ENCODE results near the gene JOSD2. TPM values are rescaled to one million over a fixed set of nuclear protein-coding genes. Genes with fewer than 3 reads are reported as not detected.
A peak's percentile ranks its signal among the peaks of the same experiment; 100 is the strongest.

JOSD2 gene
- total and polyA plus RNA-seq, 9 of the 15 experiments (the other 6 are each of a cell fraction or from before 2014, with no cell fraction given): 0.06 to 14.4 (median 3.1) TPM

GRCh38 chr19:50512999-50513745 is 2.2 kb upstream of the JOSD2 start:
- no peak for ATAC-seq
- no peaks in the 10 kb centered on the region; the same call in 2 of the 3 replicates for H3K79me2 ChIP-seq (ENCODE audit: control insufficient read depth, insufficient read depth, low read length)
- no peak overlapping the region for H3K27ac ChIP-seq (ENCODE audit: extremely low read depth, low read depth, low read length)
- ChIA-PET CTCF (ENCODE audit: low intra/inter-chr PET ratio) (no interaction called here), POLR2A (interaction anchor here (1.0 kb wide), 1 partner anchor 180 kb away, joined by 3 read pairs; no protein-coding TSS in a partner anchor)
- 0 out of 2 replicates have a peak, but pooled peaks have one; percentile 13 for TF ChIP-seq HBP1 (CRISPR knock-in tag; IDR thresholded peaks at IDR 0.05)
- peak; percentile 37 for TF ChIP-seq ZFP36 (IDR thresholded peaks at IDR 0.05; ENCODE audit: low read depth, low read length, partially characterized antibody)
- TF ChIP-seq ZNF280A (IDR thresholded peaks at IDR 0.05; ENCODE audit: low read depth, partially characterized antibody): no peak
- 0 out of 2 replicates have a peak, but pooled peaks have one; percentile 12 for TF ChIP-seq ZNF740 (CRISPR knock-in tag; IDR thresholded peaks at IDR 0.05)
- no peak for TF ChIP-seq ZNF740 (tag; IDR thresholded peaks at IDR 0.05)
- TF ChIP-seq ARID4B (CRISPR knock-in tag; IDR thresholded peaks at IDR 0.05): no peak
- no peak for TF ChIP-seq FOXJ2 (tag; IDR thresholded peaks at IDR 0.05)
- TF ChIP-seq SUPT5H (IDR thresholded peaks at IDR 0.05): 0 out of 2 replicates have a peak, but pooled peaks have one; percentile 24
- in situ Hi-C loops (cut with MboI) (no loop called here), intact Hi-C loops (cut with micrococcal nuclease) (no loop called here)
- no TSS peak for BruUV-seq (replicated peaks)
- no peaks in the 10 kb centered on the region for H3K27me3 ChIP-seq (ENCODE audit: control insufficient read depth in 2 of 2, insufficient read depth in 2 of 2, low read length in 2 of 2)
- H4K20me1 ChIP-seq (replicated peaks; ENCODE audit: control insufficient read depth, insufficient read depth, low read length): no peaks in the 10 kb centered on the region
- H3K9me3 ChIP-seq (replicated peaks; ENCODE audit: control insufficient read depth, insufficient read depth, low read depth, low read length): no peaks in the 10 kb centered on the region
- H3K9ac ChIP-seq (ENCODE audit: insufficient read depth in 1 of 2, low read depth in 2 of 2, low read length in 2 of 2): peak overlapping the region in 1 of 2 experiments; percentile 52; a peak in 2 of 4 replicates
- no peak for DNase-seq (ENCODE audit: extremely low read depth in 1 of 4, low spot score in 3 of 4)
- peaks cover 4% of the 10 kb centered on the region for H3K9me1 ChIP-seq (ENCODE audit: control insufficient read depth, insufficient read depth, low read length)
- no peak overlapping the region for H3K4me2 ChIP-seq (ENCODE audit: insufficient read depth, low read length)
- no peak for FAIRE-seq
- no peak overlapping the region for H2AFZ ChIP-seq (ENCODE audit: low read depth, low read length)
- H3K4me3 ChIP-seq: no peak overlapping the region
- H3K36me3 ChIP-seq (ENCODE audit: control insufficient read depth, insufficient read depth, low read length): no peaks in the 10 kb centered on the region
- WGBS (ENCODE audit: insufficient coverage, low coverage, missing lambda C conversion rate): 80% methylated on average over 8 of the region's 12 CpGs
- peaks cover 5 to 68% of the 10 kb centered on the region in 2 experiments; a peak in 4 of 5 replicates for H3K4me1 ChIP-seq (replicated peaks in 1 of 2; ENCODE audit: control insufficient read depth in 2 of 2, insufficient read depth in 2 of 2, low read length in 2 of 2)
